Sigmoid colon (tissue), 4 donors: ENCODE measurements around the gene TMTC1.

Source experiments
- POLR2AphosphoS5 ChIP-seq, 4 donors: sonication (generic); formaldehyde crosslinking; IDR thresholded peaks; one replicate each; pipeline ENCODE4 v1.6.1; 2017; ENCODE audit warnings: antibody characterized with exemption in 4 of 4
- TF ChIP-seq, protein P1 (sequence below), 4 experiments: fragments of 450-650 bp in 3 of 4; fragments of 200-600 bp in 1 of 4; IDR thresholded peaks; one replicate each; pipeline ENCODE4 v1.5.1; 2016 to 2019; ENCODE audit warnings: antibody characterized with exemption in 4 of 4, mild to moderate bottlenecking in 3 of 4, moderate library complexity in 2 of 4

DNA sequence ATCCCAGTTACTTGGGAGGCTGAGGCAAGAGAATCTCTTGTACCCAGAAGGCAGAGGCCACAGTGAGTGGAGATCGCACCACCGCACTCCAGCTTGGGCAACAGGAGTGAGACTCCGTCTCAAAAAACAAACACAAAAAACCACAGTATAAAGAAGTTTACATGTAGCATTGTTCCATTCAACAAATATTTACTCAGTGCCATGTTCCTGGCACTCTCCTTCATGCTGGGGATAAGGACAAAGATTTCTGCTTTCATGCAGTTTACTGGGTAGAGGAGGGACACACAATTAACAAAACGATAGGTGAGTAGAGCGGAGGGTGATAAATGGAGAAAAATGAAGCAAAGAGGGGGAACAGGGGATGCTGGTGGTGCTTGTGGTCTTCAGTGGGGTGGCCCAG lies 218.0 kb downstream of the TMTC1 start:
- TF ChIP-seq, protein P1, sequence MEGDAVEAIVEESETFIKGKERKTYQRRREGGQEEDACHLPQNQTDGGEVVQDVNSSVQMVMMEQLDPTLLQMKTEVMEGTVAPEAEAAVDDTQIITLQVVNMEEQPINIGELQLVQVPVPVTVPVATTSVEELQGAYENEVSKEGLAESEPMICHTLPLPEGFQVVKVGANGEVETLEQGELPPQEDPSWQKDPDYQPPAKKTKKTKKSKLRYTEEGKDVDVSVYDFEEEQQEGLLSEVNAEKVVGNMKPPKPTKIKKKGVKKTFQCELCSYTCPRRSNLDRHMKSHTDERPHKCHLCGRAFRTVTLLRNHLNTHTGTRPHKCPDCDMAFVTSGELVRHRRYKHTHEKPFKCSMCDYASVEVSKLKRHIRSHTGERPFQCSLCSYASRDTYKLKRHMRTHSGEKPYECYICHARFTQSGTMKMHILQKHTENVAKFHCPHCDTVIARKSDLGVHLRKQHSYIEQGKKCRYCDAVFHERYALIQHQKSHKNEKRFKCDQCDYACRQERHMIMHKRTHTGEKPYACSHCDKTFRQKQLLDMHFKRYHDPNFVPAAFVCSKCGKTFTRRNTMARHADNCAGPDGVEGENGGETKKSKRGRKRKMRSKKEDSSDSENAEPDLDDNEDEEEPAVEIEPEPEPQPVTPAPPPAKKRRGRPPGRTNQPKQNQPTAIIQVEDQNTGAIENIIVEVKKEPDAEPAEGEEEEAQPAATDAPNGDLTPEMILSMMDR (IDR thresholded peaks at IDR 0.05): no peak
- TF ChIP-seq POLR2AphosphoS5 (IDR thresholded peaks at IDR 0.05): no peak
